B cell (primary cell): ENCODE data around the gene DUSP18.

Source experiments
- CTCF ChIP-seq: fragments of 200-600 bp; IDR thresholded peaks from one replicate; pipeline ENCODE4 v1.8.0; 2022; ENCODE audit warnings: antibody characterized with exemption, mild to moderate bottlenecking
- EZH2 ChIP-seq: IDR thresholded peaks from 2 replicates; pipeline ENCODE4 v1.6.1; 2012; ENCODE audit warnings: borderline replicate concordance, low read depth, mild to moderate bottlenecking, moderate library complexity, low read length; ENCODE audit not compliant: insufficient read depth, poor library complexity, severe bottlenecking

- TF ChIP-seq CTCF (no peak), EZH2 (no peak)
Observed at GRCh38 chr22:30643055-30643875, 24.4 kb downstream of the DUSP18 start.
